IPS DF 6.9 (cell line): ENCODE measurements around the gene NLRC5.

Experiments used
- DNase-seq: peaks from one replicate; pipeline ENCODE4 v3.0.0-alpha.2; 2013; ENCODE audit warnings: low read depth, low spot score
- H3K27ac ChIP-seq: one replicate; pipeline ENCODE4 v1.5.1; 2013; ENCODE audit warnings: low read length, control low read depth
- H3K27me3 ChIP-seq: 2 replicates; pipeline ENCODE4 v1.6.1; 2013; ENCODE audit warnings: mild to moderate bottlenecking, low read length; ENCODE audit not compliant: control insufficient read depth, insufficient read depth
- H3K36me3 ChIP-seq: 2 replicates; pipeline ENCODE4 v1.6.1; 2013; ENCODE audit warnings: low read length; ENCODE audit not compliant: control insufficient read depth, insufficient read depth
- H3K4me1 ChIP-seq: 2 replicates; pipeline ENCODE4 v1.6.1; 2013; ENCODE audit warnings: low read length; ENCODE audit not compliant: control insufficient read depth, insufficient read depth
- H3K4me3 ChIP-seq: 2 replicates; pipeline ENCODE4 v1.5.1; 2013; ENCODE audit warnings: mild to moderate bottlenecking, low read length
- H3K9me3 ChIP-seq: 2 replicates; pipeline ENCODE4 v1.6.1; 2013; ENCODE audit warnings: low read length, inconsistent platforms; ENCODE audit not compliant: control insufficient read depth, insufficient read depth
- WGBS: extraction: QIAGEN DNeasy Blood & Tissue Kit; methylation state at CpG from one replicate; pipeline ENCODE4 v1.1.7; 2013; ENCODE audit warnings: mixed read lengths, missing lambda C conversion rate; ENCODE audit not compliant: insufficient read length, insufficient coverage; 5-methylcytosine and 5-hydroxymethylcytosine counted together

The NLRC5 gene

DNA sequence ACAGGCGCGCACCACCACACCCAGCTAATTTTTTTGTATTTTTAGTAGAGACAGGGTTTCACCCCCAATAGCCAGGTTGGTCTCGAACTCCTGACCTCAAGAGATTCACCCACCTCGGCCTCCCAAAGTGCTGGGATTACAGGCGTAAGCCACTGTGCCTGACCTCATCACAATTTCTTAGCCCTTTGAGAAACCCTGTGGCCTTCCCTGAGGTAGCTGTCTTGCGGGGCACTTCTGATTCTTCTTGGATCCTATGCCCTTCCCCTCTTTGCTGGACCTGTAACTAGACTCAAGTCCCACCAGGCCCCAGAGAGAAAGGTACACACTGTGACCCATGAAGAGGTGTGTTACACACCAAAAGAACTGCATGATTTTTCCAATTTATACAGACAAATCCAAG lies 41.1 kb upstream of the NLRC5 start:
- Histone ChIP-seq H3K4me1 (no peaks in the 10 kb centered on the region), H3K9me3 (no peaks in the 10 kb centered on the region), H3K36me3 (peaks cover 10% of the 10 kb centered on the region; the same call in 1 of the 2 replicates), H3K27ac (no peak overlapping the region), H3K27me3 (no peaks in the 10 kb centered on the region), H3K4me3 (no peak overlapping the region)
- no CpG with 5 or more reads among the region's 6 CpGs for WGBS
- DNase-seq: no peak

GRCh38 chr16:56950051-56950450 lies 39.3 kb upstream of the NLRC5 start:
- Histone ChIP-seq H3K4me1 (no peaks in the 10 kb centered on the region), H3K4me3 (no peak overlapping the region), H3K27ac (no peak overlapping the region), H3K36me3 (peaks cover 5% of the 10 kb centered on the region; the same call in 1 of the 2 replicates), H3K27me3 (no peaks in the 10 kb centered on the region), H3K9me3 (no peaks in the 10 kb centered on the region)
- no CpG with 5 or more reads among the region's 4 CpGs for WGBS
- no peak for DNase-seq

GRCh38 chr16:56950455-56950854 lies 38.9 kb upstream of the NLRC5 start:
- H3K4me1 ChIP-seq: no peaks in the 10 kb centered on the region
- no CpG with 5 or more reads among the region's 7 CpGs for WGBS
- no peak overlapping the region for H3K27ac ChIP-seq

GRCh38 chr16:56950881-56951771 lies 38.2 kb upstream of the NLRC5 start:
- H3K27me3 ChIP-seq: no peaks in the 10 kb centered on the region
- no peak overlapping the region for H3K27ac ChIP-seq
- H3K4me1 ChIP-seq: no peaks in the 10 kb centered on the region
- no peak for DNase-seq
- no peaks in the 10 kb centered on the region for H3K9me3 ChIP-seq
- no peak overlapping the region for H3K4me3 ChIP-seq
- WGBS: no CpG with 5 or more reads among the region's 15 CpGs
- H3K36me3 ChIP-seq: no peaks in the 10 kb centered on the region

More at GRCh38 chr16:56950455-56950854, 38.9 kb upstream of the NLRC5 start:
- Histone ChIP-seq H3K9me3 (no peaks in the 10 kb centered on the region), H3K4me3 (no peak overlapping the region), H3K36me3 (0 out of 2 replicates have a peak, but pooled peaks cover under 1% of the 10 kb centered on the region), H3K27me3 (no peaks in the 10 kb centered on the region)
- DNase-seq: no peak

DNA sequence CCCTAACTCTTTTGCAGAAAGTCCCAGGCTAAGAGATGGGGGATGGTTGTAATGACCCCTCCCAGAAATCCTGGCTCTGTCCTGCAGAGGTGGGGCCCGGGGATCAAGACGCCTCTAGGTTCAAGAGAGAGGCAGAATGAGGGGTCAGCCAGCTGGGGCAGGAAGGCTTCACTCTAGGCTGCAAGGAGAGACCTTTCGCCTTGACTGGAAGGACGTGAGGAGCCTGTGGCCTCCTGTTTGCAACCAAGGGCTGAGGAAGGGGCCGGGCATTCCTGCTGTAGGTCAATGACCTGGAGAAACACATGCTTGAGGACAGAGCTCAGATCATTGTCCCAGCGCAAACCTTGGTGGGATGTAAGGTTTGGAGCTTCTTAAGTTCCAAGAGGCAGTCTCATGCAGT lies 36.4 kb upstream of the NLRC5 start:
- H3K4me3 ChIP-seq: no peak overlapping the region
- WGBS: no CpG with 5 or more reads among the region's 6 CpGs
- no peaks in the 10 kb centered on the region for H3K27me3 ChIP-seq
- DNase-seq: no peak
- H3K4me1 ChIP-seq: no peaks in the 10 kb centered on the region
- H3K36me3 ChIP-seq: no peaks in the 10 kb centered on the region
- no peak overlapping the region for H3K27ac ChIP-seq
- H3K9me3 ChIP-seq: no peaks in the 10 kb centered on the region

GRCh38 chr16:56956076-56956475 lies 33.3 kb upstream of the NLRC5 start:
- no peak overlapping the region for H3K4me3 ChIP-seq
- H3K9me3 ChIP-seq: no peaks in the 10 kb centered on the region
- no peaks in the 10 kb centered on the region for H3K4me1 ChIP-seq
- no peaks in the 10 kb centered on the region for H3K27me3 ChIP-seq
- no peak overlapping the region for H3K27ac ChIP-seq
- WGBS: no CpG with 5 or more reads among the region's 4 CpGs
- no peak for DNase-seq
- no peaks in the 10 kb centered on the region for H3K36me3 ChIP-seq

DNA sequence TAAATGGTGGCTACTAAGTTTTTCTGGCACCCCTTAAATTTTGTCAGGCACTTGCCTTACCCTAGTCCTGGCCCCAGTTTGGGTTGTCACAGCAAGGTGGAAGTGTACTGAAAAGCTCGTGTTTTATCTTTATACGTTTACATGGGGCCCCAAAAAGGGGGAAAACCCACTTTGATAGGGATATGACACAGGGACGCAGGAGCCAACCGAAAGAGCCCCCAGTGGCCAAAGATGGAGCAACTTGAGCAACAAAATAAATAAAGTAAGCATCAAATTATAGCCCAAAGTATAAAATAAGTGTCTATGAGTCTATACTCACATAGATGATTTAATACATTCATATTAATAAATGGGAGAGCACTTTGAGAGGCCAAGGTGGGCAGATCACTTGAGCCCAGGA lies 32.6 kb upstream of the NLRC5 start:
- H3K27ac ChIP-seq: no peak overlapping the region
- no peaks in the 10 kb centered on the region for H3K36me3 ChIP-seq
- WGBS: no CpG with 5 or more reads among the region's 4 CpGs
- H3K4me3 ChIP-seq: no peak overlapping the region
- DNase-seq: no peak
- no peaks in the 10 kb centered on the region for H3K4me1 ChIP-seq
- H3K27me3 ChIP-seq: no peaks in the 10 kb centered on the region
- no peaks in the 10 kb centered on the region for H3K9me3 ChIP-seq

GRCh38 chr16:56960681-56961281 lies 28.6 kb upstream of the NLRC5 start:
- no peak overlapping the region for H3K4me3 ChIP-seq
- H3K27me3 ChIP-seq: no peaks in the 10 kb centered on the region
- no peaks in the 10 kb centered on the region for H3K9me3 ChIP-seq
- no CpG with 5 or more reads among the region's 13 CpGs for WGBS
- no peaks in the 10 kb centered on the region for H3K36me3 ChIP-seq
- H3K27ac ChIP-seq: no peak overlapping the region
- H3K4me1 ChIP-seq: no peaks in the 10 kb centered on the region; the same call in 1 of the 2 replicates
- DNase-seq: no peak

- Histone ChIP-seq H3K4me3 (no peak overlapping the region), H3K27me3 (no peaks in the 10 kb centered on the region), H3K4me1 (no peaks in the 10 kb centered on the region; the same call in 1 of the 2 replicates), H3K27ac (no peak overlapping the region), H3K9me3 (no peaks in the 10 kb centered on the region), H3K36me3 (no peaks in the 10 kb centered on the region)
- DNase-seq: no peak
- no CpG with 5 or more reads among the region's 3 CpGs for WGBS
These were observed 28.0 kb upstream of the NLRC5 start for GRCh38 chr16:56961386-56961785.

DNA sequence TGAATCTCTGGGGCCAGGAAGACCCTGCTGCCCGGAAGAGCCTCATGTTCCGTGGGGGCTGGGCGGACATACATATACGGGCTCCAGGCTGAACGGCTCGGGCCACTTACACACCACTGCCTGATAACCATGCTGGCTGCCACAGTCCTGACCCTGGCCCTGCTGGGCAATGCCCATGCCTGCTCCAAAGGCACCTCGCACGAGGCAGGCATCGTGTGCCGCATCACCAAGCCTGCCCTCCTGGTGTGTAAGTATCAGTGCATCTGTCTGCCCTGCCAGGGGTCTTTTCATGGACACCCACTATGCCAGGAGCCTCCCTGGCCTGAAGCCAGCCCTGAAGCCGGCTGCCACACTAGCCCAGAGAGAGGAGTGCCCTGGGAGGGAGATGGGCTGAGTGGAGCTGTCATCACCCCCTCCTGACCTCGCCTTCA lies 27.5 kb upstream of the NLRC5 start, which contains the start of gene CETP:
TSS of gene CETP (plus strand) at position 100 of the 431 bp plus-strand sequence. CDS start at position 130, 30 bp downstream.
- no peaks in the 10 kb centered on the region for H3K36me3 ChIP-seq
- no peak within 1 kb of the TSS for H3K27ac ChIP-seq
- H3K27me3 ChIP-seq: no peaks in the 10 kb centered on the region
- no peak within 1 kb of the TSS for H3K4me3 ChIP-seq
- WGBS: no CpG with 5 or more reads among the region's 12 CpGs
- H3K9me3 ChIP-seq: no peaks in the 10 kb centered on the region
- no peaks in the 10 kb centered on the region; the same call in 1 of the 2 replicates for H3K4me1 ChIP-seq
- DNase-seq: no peak
